OCI-LY1 (cell line): ENCODE results near the gene ITIH2.

ENCODE experiments used
- H2AFZ ChIP-seq: fragments of 200-600 bp; sonication (generic), shearing (Covaris generic); 2 replicates; pipeline ENCODE4 v1.6.0; 2014; ENCODE audit warnings: antibody characterized with exemption, mild to moderate bottlenecking, low read length
- H3F3A ChIP-seq: fragments of 200-600 bp; sonication (generic), shearing (Covaris generic); 2 replicates; pipeline ENCODE4 v1.6.0; 2014; ENCODE audit warnings: mild to moderate bottlenecking, antibody characterized with exemption, low read length, moderate library complexity; ENCODE audit not compliant: insufficient read depth
- H3K27ac ChIP-seq: fragments of 200-600 bp; sonication (generic); 2 replicates; pipeline ENCODE4 v1.5.1; 2014; ENCODE audit warnings: low read length, mixed run types, mild to moderate bottlenecking, low read depth; ENCODE audit not compliant: poor library complexity, severe bottlenecking
- H3K27me3 ChIP-seq: fragments of 200-600 bp; sonication (generic); 2 replicates; pipeline ENCODE4 v1.6.0; 2014; ENCODE audit warnings: antibody characterized with exemption, mild to moderate bottlenecking, low read length, moderate library complexity; ENCODE audit not compliant: insufficient read depth
- H3K36me3 ChIP-seq: fragments of 200-600 bp; sonication (generic); 2 replicates; pipeline ENCODE4 v1.6.1; 2014; ENCODE audit warnings: mild to moderate bottlenecking, antibody characterized with exemption, low read length, moderate library complexity, mixed read lengths; ENCODE audit not compliant: insufficient read depth
- H3K4me1 ChIP-seq: fragments of 200-600 bp; sonication (generic); 2 replicates; pipeline ENCODE4 v1.5.1; 2014; ENCODE audit warnings: mild to moderate bottlenecking, low read length, moderate library complexity; ENCODE audit not compliant: insufficient read depth, severe bottlenecking
- H3K4me2 ChIP-seq: fragments of 200-600 bp; sonication (generic), shearing (Covaris generic); 2 replicates; pipeline ENCODE4 v1.6.1; 2014; ENCODE audit warnings: low read length
- H3K4me3 ChIP-seq: fragments of 200-600 bp; sonication (generic); 2 replicates; pipeline ENCODE4 v1.5.1; 2014; ENCODE audit warnings: low read length, low read depth, mild to moderate bottlenecking, mixed read lengths; ENCODE audit not compliant: poor library complexity, severe bottlenecking
- H3K79me2 ChIP-seq: fragments of 200-600 bp; shearing (Covaris generic); 2 replicates; pipeline ENCODE4 v1.6.1; 2016; ENCODE audit warnings: mixed run types, low read length, mixed read lengths; ENCODE audit not compliant: insufficient read depth
- H3K9ac ChIP-seq: fragments of 200-600 bp; sonication (generic), shearing (Covaris generic); 2 replicates; pipeline ENCODE4 v1.6.1; 2014; ENCODE audit warnings: mild to moderate bottlenecking, low read length, mixed read lengths
- H3K9me2 ChIP-seq: fragments of 200-600 bp; sonication (generic), shearing (Covaris generic); 2 replicates; pipeline ENCODE4 v1.6.1; 2014; ENCODE audit warnings: low read depth, mild to moderate bottlenecking, low read length, mixed read lengths
- H3K9me3 ChIP-seq: fragments of 200-600 bp; shearing (Covaris generic); 2 replicates; pipeline ENCODE4 v1.6.1; 2014; ENCODE audit warnings: low read length, mixed read lengths
- H4K20me1 ChIP-seq: fragments of 200-600 bp; sonication (generic), shearing (Covaris generic); 2 replicates; pipeline ENCODE4 v1.6.0; 2016; ENCODE audit warnings: mild to moderate bottlenecking, low read length; ENCODE audit not compliant: insufficient read depth
- CTCF ChIP-seq: fragments of 200-600 bp; sonication (generic), shearing (Covaris generic); IDR thresholded peaks from 2 replicates; pipeline ENCODE4 v1.5.1; 2017; ENCODE audit warnings: mild to moderate bottlenecking, antibody characterized with exemption, low read length, moderate library complexity, mixed read lengths
- EZH2 ChIP-seq: fragments of 200-600 bp; sonication (generic), shearing (Covaris generic); IDR thresholded peaks from 2 replicates; pipeline ENCODE4 v1.8.0; 2017; ENCODE audit warnings: borderline replicate concordance, mixed run types, mild to moderate bottlenecking, antibody characterized with exemption, low read length, moderate library complexity, mixed read lengths

ITIH2 gene

GRCh38 chr10:7794251-7795026 lies 91.3 kb downstream of the ITIH2 start:
- Histone ChIP-seq H3K9me3 (no peaks in the 10 kb centered on the region), H3K36me3 (peaks cover 68% of the 10 kb centered on the region), H3K4me1 (peaks cover 11% of the 10 kb centered on the region), H3K4me3 (no peak overlapping the region), H3K4me2 (no peak overlapping the region), H3K27me3 (no peaks in the 10 kb centered on the region), H3K9ac (no peak overlapping the region), H3K9me2 (no peaks in the 10 kb centered on the region), H3K79me2 (peaks cover 66% of the 10 kb centered on the region), H3F3A (no peaks in the 10 kb centered on the region), H2AFZ (no peak overlapping the region), H3K27ac (no peak overlapping the region), H4K20me1 (0 out of 2 replicates have a peak, but pooled peaks cover 2% of the 10 kb centered on the region)
- no peak for TF ChIP-seq EZH2
- no peak for TF ChIP-seq CTCF

GRCh38 chr10:7795605-7796004 lies 92.5 kb downstream of the ITIH2 start:
- Histone ChIP-seq H4K20me1 (0 out of 2 replicates have a peak, but pooled peaks cover 2% of the 10 kb centered on the region), H3K4me3 (no peak overlapping the region), H3K4me2 (no peak overlapping the region), H3K27ac (no peak overlapping the region), H3K27me3 (no peaks in the 10 kb centered on the region), H3K4me1 (peaks cover 1% of the 10 kb centered on the region), H3K9ac (no peak overlapping the region), H3K9me2 (no peaks in the 10 kb centered on the region), H2AFZ (no peak overlapping the region), H3K9me3 (no peaks in the 10 kb centered on the region), H3K79me2 (peaks cover 55% of the 10 kb centered on the region), H3K36me3 (peaks cover 73% of the 10 kb centered on the region), H3F3A (no peaks in the 10 kb centered on the region)
- TF ChIP-seq EZH2, result no peak
- no peak for TF ChIP-seq CTCF

GRCh38 chr10:7797582-7797981 lies 94.5 kb downstream of the ITIH2 start:
- H3K9me2 ChIP-seq, result no peaks in the 10 kb centered on the region
- peaks cover 36% of the 10 kb centered on the region for H3K79me2 ChIP-seq

More at GRCh38 chr10:7797582-7797981, 94.5 kb downstream of the ITIH2 start:
- no peak overlapping the region for H3K4me3 ChIP-seq
- no peak overlapping the region for H3K9ac ChIP-seq
- 0 out of 2 replicates have a peak, but pooled peaks cover 2% of the 10 kb centered on the region for H4K20me1 ChIP-seq
- H3K4me2 ChIP-seq, result no peak overlapping the region
- no peaks in the 10 kb centered on the region for H3K4me1 ChIP-seq
- H3K9me3 ChIP-seq, result no peaks in the 10 kb centered on the region
- no peak overlapping the region for H2AFZ ChIP-seq
- peaks cover 75% of the 10 kb centered on the region for H3K36me3 ChIP-seq
- no peak overlapping the region for H3K27ac ChIP-seq
- no peaks in the 10 kb centered on the region for H3F3A ChIP-seq
- TF ChIP-seq CTCF (no peak), EZH2 (no peak)
- no peaks in the 10 kb centered on the region for H3K27me3 ChIP-seq
